Brain pericyte (primary cell): Measurements from ENCODE around the gene GYS2.

Source experiments
- DNase-seq: peaks from one replicate; pipeline ENCODE4 v3.0.0-alpha.2; 2012; ENCODE audit warnings: low read depth, low spot score

The GYS2 gene

GRCh38 chr12:21553329-21553675, 51.3 kb downstream of the GYS2 start:
- DNase-seq, result no peak

DNA sequence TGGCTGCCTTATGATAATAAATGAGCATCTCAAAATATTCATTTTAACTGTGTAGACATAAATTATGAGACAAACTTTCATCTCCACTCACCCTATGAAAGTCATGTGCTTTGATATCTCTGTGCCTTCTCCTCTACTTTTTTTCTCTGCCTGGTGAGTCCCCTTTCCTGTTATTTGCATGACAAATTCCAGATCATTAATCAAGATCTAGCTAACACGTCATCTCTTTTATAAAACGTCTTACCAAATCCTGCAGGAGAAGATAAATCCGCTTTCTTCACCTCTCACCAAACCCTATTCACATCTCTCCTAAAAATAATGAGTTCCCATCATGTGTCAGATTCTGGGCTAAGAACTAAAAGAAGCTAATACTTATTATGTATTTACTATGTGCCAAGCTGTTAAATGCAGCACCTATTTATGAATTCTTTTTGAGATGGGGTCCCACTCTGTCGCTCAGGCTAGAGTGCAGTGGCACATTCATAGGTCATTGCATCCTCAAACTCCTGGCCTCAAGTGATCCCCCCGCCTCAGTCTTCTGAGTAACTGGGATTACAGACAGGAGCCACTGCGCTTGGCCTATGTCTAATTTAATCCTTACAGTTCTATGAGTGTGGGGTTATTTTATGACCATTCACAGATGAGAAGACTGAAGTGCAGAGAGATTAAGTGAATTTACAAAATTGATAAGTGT, 51.9 kb downstream of the GYS2 start:
- no peak for DNase-seq

DNA sequence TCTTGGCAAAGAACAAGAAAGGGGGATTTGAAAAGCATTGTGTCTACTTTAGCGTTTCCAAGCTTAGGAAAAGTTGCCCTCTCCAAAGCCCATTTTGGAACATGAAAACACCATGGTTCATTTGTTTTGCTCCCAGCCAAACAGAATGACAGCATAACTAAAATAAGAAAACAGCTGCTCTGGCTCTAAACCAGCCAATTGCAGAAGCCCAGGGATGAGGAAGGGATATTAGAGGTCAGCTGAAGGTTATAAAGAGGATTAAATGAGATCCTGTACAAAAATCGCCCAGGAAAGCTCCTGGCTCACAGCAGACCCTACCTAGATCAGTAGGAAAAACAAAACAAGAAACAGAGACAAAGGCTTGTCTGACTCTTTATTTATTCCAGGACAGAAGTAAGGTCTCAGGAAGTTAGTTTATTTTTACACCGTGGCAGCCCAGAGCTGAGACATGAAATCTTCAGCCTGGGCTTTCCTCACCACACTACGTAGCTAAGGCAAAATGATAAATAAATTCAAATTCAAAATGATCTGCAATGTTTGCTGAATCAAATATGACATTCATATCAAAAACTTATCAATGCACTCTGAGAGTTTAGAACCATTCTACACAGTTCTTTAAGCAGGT, 52.7 kb downstream of the GYS2 start:
- no peak for DNase-seq

DNA sequence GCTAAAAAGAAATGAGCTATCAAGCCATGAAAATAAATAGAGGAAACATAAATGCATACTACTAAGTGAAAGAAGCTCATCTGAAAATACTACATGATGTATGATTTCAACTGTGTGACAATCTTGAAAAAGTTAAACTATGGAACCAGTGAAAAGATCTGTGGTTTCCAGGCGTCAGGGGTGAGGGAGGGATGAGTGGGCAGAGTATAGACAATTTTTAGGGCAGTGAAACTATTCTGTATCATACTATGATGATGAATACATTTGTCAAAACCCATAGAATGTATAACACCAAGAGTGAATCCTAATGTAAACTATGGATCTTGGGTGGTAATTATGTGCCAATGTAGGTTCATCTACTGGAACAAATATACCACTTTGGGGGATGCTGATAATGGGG, 57.2 kb downstream of the GYS2 start:
- no peak for DNase-seq

DNA sequence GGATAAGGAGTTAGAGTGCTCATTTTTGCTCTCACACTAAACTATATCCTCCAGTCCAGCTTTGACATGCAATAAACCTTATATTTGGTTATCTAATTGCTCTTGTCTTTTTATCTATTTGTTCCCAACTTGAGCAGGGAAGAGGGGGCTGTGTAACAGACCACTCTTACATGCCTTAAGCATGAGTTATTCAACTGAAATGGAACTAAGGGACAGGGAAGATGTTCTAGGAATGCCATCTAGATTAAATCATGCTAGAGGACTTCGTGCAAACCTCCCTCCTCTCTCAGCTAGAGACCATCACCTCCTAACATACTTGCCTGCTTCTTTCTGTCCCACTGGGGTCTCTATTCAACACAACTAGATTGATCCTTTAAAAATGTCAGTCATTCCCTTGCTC, 57.9 kb downstream of the GYS2 start:
- no peak for DNase-seq

DNA sequence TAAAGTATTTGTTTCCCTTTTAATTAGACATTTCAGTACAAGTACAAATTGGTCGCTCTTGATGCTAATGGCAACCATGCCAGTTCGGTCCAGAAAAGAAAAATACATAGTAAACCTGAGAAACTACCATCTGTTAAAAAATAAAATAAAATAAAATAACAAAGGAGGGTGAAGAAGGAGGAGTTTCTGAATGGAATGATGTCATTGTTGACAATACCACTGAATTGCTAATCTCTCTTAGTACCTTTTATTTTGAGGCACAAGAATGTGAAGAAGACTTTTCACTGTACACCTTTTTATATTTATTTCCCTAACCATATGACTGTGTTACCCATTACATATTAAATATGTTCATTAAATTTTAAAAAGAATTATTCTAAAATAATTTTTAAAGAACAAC, 59.1 kb downstream of the GYS2 start:
- no peak for DNase-seq

- DNase-seq, result no peak
Measured at GRCh38 chr12:21543151-21543550, 61.5 kb downstream of the GYS2 start.

- no peak for DNase-seq
Measured at GRCh38 chr12:21542403-21542802, 62.2 kb downstream of the GYS2 start.

DNA sequence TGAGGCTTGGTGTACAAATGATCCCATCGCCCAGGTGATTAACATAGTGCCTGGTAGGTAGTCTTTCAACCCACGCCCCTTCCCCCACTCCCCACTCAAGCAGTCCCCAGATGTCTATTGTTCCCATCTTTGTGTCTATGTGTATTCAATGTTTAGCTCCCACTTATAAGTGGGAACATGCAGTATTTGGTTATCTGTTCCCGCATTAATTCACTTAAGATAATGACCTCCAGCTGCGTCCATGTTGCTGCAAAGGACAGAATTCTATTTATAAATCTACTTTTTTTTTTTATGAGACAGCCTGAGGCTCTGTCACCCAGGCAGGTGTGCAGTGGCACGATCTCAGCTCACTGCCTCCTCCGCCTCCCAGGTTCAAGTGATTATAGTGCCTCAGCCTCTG, 62.9 kb downstream of the GYS2 start:
- no peak for DNase-seq

- no peak for DNase-seq
Measured at GRCh38 chr12:21539797-21540196, 64.8 kb downstream of the GYS2 start.

GRCh38 chr12:21538061-21538653, 66.5 kb downstream of the GYS2 start:
- DNase-seq, result no peak

- DNase-seq, result no peak
Measured at GRCh38 chr12:21529456-21529855, 75.2 kb downstream of the GYS2 start.

GRCh38 chr12:21528953-21529352, 75.7 kb downstream of the GYS2 start:
- no peak for DNase-seq

GRCh38 chr12:21527451-21528180, 77.0 kb downstream of the GYS2 start:
- no peak for DNase-seq

DNA sequence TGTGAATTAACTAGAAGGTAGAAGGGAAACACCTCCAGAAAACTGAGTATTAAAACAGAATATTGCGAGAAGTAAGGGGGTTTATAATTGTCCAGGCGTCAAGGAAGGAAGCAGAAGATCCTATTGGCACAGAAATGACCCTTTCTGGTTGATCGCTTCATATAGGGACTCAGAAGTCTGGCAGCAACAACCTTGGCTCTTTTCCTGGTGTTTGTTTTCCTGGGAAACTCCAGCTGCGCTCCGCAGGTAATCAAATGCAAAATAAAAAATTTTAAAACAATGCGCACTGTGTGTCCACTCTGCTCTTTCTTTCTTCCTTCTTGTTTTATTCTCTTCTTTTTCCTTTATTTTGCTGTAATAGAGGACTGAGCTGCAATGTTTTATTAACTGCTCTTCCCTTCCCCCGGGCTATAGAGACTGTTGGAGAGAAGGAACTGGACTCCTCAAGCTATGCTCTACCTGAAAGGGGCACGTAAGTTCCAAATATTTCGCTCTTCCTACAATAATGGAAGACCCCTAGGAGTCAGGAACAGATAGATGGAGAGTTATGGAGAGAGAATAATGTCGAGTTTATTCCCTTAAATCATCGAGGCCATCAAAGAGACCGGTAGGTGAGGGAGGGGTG, 77.8 kb downstream of the GYS2 start:
- no peak for DNase-seq

GRCh38 chr12:21526053-21526452, 78.6 kb downstream of the GYS2 start, which contains the start of gene SPX:
Gene SPX, plus strand, starts transcription at chr12:21526296. Its CDS starts 177 bp downstream, at chr12:21526473.
- DNase-seq, result no peak

DNA sequence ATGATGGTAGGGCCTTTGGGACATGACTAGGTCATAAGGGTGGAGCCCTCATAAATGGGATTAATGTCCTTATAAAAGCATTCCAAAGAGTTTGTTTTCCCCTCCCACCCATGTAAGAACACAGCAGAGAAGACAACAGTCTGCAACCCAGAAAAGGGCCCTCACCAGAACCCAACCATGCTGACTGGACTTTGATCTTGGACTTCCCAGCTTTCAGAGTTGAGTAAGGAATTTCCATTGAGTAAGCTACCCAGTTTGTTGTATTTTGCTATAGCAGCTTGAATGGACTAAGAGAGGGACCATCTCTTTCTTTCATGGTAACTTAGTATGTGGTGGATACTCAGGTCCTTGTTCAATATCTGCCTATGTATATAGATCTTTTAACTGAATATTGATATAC, 81.5 kb downstream of the GYS2 start:
- DNase-seq, result no peak

DNA sequence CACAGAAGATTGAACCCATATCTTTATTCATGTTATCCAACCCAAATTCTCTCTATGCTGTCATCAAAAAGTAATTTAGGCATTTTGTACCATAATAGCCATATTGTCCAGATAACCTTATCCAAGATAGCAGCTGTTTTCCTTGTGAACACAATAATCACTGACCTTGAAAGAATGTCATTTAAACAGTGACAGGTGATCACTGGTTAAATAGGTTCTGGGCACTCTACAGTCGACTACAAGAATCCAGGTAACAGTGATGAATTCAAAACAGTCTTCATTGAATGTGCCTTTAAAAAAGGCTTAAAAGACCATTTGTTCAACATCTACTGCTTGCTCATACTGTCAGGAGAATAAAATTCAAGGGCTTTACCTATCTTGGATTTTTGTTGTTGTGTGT, 83.1 kb downstream of the GYS2 start:
- DNase-seq, result no peak

DNA sequence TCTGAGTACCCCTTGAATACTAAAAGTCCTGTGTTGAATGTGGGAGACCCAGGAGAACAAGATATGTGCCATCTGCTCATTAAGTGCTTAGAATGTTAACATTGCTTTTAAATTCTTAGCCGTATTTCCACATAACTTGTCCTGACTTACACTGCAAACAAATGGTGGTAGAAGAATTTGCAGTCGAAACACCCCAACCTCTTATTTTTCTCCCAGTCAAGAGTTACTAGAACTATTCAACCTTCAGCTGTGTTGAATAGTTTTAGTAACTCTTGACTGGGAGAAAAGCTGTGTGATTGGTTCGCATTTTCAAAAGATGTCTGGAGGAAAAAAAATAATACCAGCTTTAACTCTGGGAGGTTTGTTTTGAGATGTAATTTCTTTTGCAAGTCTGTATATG, 86.2 kb downstream of the GYS2 start:
- DNase-seq, result no peak

GRCh38 chr12:21516281-21516680, 88.4 kb downstream of the GYS2 start:
- no peak for DNase-seq

DNA sequence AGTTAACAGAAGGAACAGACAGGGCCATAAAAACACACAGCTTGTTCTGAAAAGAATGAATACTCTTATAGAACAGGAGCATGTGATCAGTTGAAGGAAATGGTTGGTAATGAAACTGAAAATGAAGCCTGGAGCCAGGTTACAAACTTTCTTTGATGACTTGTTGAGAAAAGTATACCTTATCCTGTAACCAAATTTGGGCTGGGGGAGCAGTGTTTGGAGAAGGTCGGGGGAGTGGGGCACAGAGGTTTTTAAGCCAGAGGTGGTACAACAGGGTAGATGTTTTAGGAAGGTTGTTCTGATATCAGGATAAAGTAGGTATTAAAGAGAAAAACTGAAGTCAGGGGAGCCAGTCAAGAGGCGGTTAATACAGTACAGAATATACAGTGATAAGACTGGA, 94.9 kb downstream of the GYS2 start:
- no peak for DNase-seq

GRCh38 chr12:21507849-21508248, 96.8 kb downstream of the GYS2 start:
- no peak for DNase-seq
